ENCODE results near the gene NINJ1.

DNA sequence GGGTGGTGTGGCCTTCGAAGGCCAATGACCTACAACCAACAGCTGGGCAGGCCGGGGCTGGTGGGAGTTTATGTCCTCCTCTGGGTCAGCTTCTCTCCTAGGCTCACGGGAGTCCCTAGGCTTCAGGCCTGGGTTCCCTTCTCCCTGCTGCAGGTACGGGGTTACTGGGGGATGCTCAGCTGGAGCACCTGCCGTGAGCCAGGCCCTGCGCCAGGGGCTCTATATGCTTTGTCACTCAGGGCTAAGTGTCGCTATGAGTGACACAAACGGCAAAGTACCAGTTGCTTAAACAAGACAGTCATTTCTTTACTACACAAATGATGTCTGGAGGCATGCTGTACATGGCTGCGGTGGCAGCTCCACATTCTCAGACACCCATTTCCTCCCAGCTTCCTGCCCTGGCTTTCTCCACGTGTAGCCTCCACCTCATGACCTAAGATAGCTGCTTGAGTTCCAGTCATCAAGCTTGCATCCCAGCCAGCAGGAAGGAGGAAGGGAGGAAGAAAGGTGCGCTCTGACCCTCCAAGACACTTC is 22.5 kb upstream of the NINJ1 start:
- TF ChIP-seq POLR2AphosphoS5 (IDR thresholded peaks at IDR 0.05; ENCODE audit: low read depth, low read length) (no peak), TAF1 (IDR thresholded peaks at IDR 0.05; ENCODE audit: borderline replicate concordance, insufficient read depth, low read length) (no peak)
